ENCODE data around the gene SLC35D3.
"Not testable (repeated sequence)": the region's sequence is repeated elsewhere in the genome, so short reads cannot be mapped to it uniquely, and the experiment has no call there.

The SLC35D3 gene

DNA sequence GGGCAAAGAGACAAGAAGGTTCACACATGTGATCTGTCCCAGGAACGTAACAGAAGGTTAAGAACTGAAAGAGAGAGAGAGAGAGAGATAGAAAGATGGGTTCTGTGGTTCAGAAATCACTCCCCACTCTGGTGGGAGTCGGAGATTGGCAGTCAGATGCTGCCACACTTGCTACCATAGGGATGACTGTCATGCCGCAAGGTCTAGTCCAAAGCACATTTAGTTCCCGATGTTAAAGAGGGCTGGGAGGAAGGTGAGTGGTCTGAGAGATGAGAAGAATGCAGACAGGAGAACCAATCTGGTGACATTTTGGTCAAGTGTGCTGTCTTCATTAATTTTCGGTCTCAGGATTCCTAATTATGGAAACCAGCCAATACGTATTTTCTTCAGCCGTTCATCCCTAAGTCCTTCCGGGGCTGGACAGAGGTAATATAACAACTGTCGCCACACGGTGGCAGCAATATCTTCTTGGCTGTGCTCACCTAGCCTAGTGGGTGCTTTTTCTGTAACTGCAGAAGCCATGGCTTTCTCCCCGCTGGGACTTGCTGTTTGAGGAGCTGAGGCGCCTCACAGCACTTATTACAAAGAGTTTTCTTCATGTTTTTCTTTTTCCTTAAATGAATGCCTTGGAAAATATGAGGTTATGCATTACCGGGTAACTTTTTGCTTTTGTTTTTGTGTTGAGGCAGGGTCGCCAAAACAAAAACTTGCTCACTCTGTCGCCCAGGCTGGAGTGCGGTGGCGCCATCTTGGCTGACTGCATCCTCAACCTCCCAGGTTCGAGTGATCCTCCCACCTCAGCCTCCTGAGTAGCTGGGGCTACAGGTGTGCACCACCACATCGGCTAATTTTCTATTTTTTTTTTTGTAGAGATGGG lies 46.0 kb downstream of the SLC35D3 start:
- peak; percentile 41 to 50 for DNase-seq

GRCh38 chr6:136968837-136969236 lies 46.7 kb downstream of the SLC35D3 start:
- no peak for DNase-seq

GRCh38 chr6:136969433-136969832 lies 47.3 kb downstream of the SLC35D3 start:
- no peak for DNase-seq

- no peak for DNase-seq
These were observed 47.8 kb downstream of the SLC35D3 start for GRCh38 chr6:136969930-136970329.

- no peak for DNase-seq
These were observed 49.5 kb downstream of the SLC35D3 start for GRCh38 chr6:136971609-136972008.

GRCh38 chr6:136973781-136974180 lies 51.7 kb downstream of the SLC35D3 start:
- DNase-seq, result not testable (repeated sequence)

All from stimulated activated CD4-positive, alpha-beta T cell treated with anti-CD3 and anti-CD28 coated beads, Interleukin-4, amount 100 ng/mL, for 4 hours (primary cell).